B cell (primary cell): ENCODE measurements around the gene FGA. TPM values are rescaled to one million over a fixed set of nuclear protein-coding genes. Genes with fewer than 3 reads are reported as not detected.

Source experiments
- ATAC-seq: fragments of 200-7000 bp; cut with Tn5 transposase; one replicate; pipeline ENCODE4 v1.10.0; 2021; ENCODE audit warnings: low read depth, mild to moderate bottlenecking, moderate number of reproducible peaks, moderate library complexity
- CTCF ChIA-PET: fragments of 350-600 bp; sonication (Branson Sonifier 250); formaldehyde crosslinking; loops from one replicate; lab custom pipeline; 2021; ENCODE audit warnings: antibody characterized with exemption, inconsistent platforms; lab: Charles Lee
- POLR2A ChIA-PET: fragments of 350-600 bp; sonication (Branson Sonifier 250); formaldehyde crosslinking; loops from one replicate; lab custom pipeline; 2021; ENCODE audit warnings: antibody characterized with exemption; lab: Charles Lee
- DNase-seq: peaks from one replicate; pipeline ENCODE4 v3.0.0; 2013
- H2AFZ ChIP-seq: 2 replicates; pipeline ENCODE4 v1.6.1; 2012; ENCODE audit warnings: mild to moderate bottlenecking, low read depth, low read length; ENCODE audit not compliant: insufficient read depth, poor library complexity, severe bottlenecking
- H3K27ac ChIP-seq, 2 donors: 1 replicate in 1 of 2; 2 replicates in 1 of 2; pipeline ENCODE4 v1.5.1; 2012 to 2013; ENCODE audit warnings: low read length in 2 of 2, mild to moderate bottlenecking in 2 of 2, moderate library complexity in 1 of 2
- H3K27me3 ChIP-seq, 4 experiments: fragments of 200-600 bp in 1 of 4; sonication (generic) in 1 of 4; replicated peaks in 1 of 4; 1 replicate in 2 of 4; 2 replicates in 2 of 4; pipeline versions ENCODE4 v1.6.1 to v1.7.0; 2013 to 2016; ENCODE audit warnings: low read length in 3 of 4, mild to moderate bottlenecking in 2 of 4, mixed read lengths in 1 of 4, moderate library complexity in 1 of 4; ENCODE audit not compliant: insufficient read depth in 4 of 4, control insufficient read depth in 3 of 4; ENCODE audit errors: control extremely low read depth in 1 of 4
- H3K36me3 ChIP-seq, 2 experiments: replicated peaks in 1 of 2; 1 replicate in 1 of 2; 2 replicates in 1 of 2; pipeline versions ENCODE4 v1.6.1 to v1.7.1; 2013; ENCODE audit warnings: low read length in 1 of 2; ENCODE audit not compliant: insufficient read depth in 2 of 2, control insufficient read depth in 1 of 2; ENCODE audit errors: control extremely low read depth in 1 of 2, extremely low read depth in 1 of 2
- H3K4me1 ChIP-seq, 2 donors: fragments of 200-600 bp in 1 of 2; sonication (generic) in 1 of 2; 1 replicate in 1 of 2; 2 replicates in 1 of 2; pipeline versions ENCODE4 v1.5.1 to v1.6.1; 2013 to 2017; ENCODE audit warnings: low read length in 2 of 2; ENCODE audit not compliant: control insufficient read depth in 2 of 2, insufficient read depth in 2 of 2
- H3K4me2 ChIP-seq: replicated peaks from 2 replicates; pipeline ENCODE3; 2012; ENCODE audit warnings: mild to moderate bottlenecking, low read depth, low read length; ENCODE audit not compliant: poor library complexity, severe bottlenecking
- H3K4me3 ChIP-seq, 5 experiments: fragments of 200-600 bp in 1 of 5; sonication (generic) in 1 of 5; 1 replicate in 3 of 5; 2 replicates in 2 of 5; pipeline versions ENCODE4 v1.5.1 to v1.7.0; 2011 to 2016; ENCODE audit warnings: low read length in 4 of 5, mild to moderate bottlenecking in 4 of 5, low read depth in 2 of 5, control low read depth in 1 of 5, moderate library complexity in 1 of 5; ENCODE audit not compliant: insufficient read depth in 1 of 5; ENCODE audit errors: control extremely low read depth in 1 of 5, extremely low read depth in 1 of 5
- H3K79me2 ChIP-seq: fragments of 200-600 bp; sonication (generic); one replicate; pipeline ENCODE4 v1.6.0; 2016; ENCODE audit warnings: low read length; ENCODE audit not compliant: control insufficient read depth, insufficient read depth
- H3K9ac ChIP-seq: fragments of 200-600 bp; sonication (generic); 2 replicates; pipeline ENCODE4 v1.6.1; 2017; ENCODE audit warnings: mild to moderate bottlenecking, low read length, moderate library complexity
- H3K9me3 ChIP-seq, 3 donors: one replicate each; pipeline versions ENCODE4 v1.6.1 to v1.7.1; 2013; ENCODE audit warnings: low read length in 2 of 3; ENCODE audit not compliant: control insufficient read depth in 2 of 3, insufficient read depth in 1 of 3; ENCODE audit errors: control extremely low read depth in 1 of 3
- H4K20me1 ChIP-seq: 2 replicates; pipeline ENCODE4 v1.6.0; 2012; ENCODE audit warnings: mild to moderate bottlenecking, low read length; ENCODE audit not compliant: insufficient read depth, control insufficient read depth, poor library complexity, severe bottlenecking
- H3K27ac Mint-ChIP-seq: one replicate; pipeline ENCODE4 v1.8.0; 2021; ENCODE audit warnings: mixed read lengths
- H3K27me3 Mint-ChIP-seq: one replicate; pipeline ENCODE4 v1.8.0; 2021; ENCODE audit warnings: mixed read lengths
- H3K4me1 Mint-ChIP-seq: one replicate; pipeline ENCODE4 v1.8.0; 2021; ENCODE audit warnings: mixed read lengths
- H3K4me3 Mint-ChIP-seq: one replicate; pipeline ENCODE4 v1.8.0; 2021; ENCODE audit warnings: mixed read lengths
- H3K9me3 Mint-ChIP-seq: one replicate; pipeline ENCODE4 v1.8.0; 2022; ENCODE audit warnings: mixed read lengths; ENCODE audit not compliant: insufficient read depth
- EZH2 ChIP-seq: IDR thresholded peaks from 2 replicates; pipeline ENCODE4 v1.6.1; 2012; ENCODE audit warnings: borderline replicate concordance, low read depth, mild to moderate bottlenecking, moderate library complexity, low read length; ENCODE audit not compliant: insufficient read depth, poor library complexity, severe bottlenecking
- WGBS: methylation state at CpG from one replicate; pipeline ENCODE4 v1.1.5; 2013; ENCODE audit warnings: missing lambda C conversion rate; ENCODE audit not compliant: insufficient coverage; 5-methylcytosine and 5-hydroxymethylcytosine counted together
- intact Hi-C: fragments of 100-400 bp; cut with micrococcal nuclease; formaldehyde crosslinking; loops from one replicate; pipeline ENCODE4 v1.10.0; 2022
- polyA plus RNA-seq: library from polyadenylated mRNA; depleted of rRNA; stranded (reverse); fragments of >200 nt; gene quantifications from 2 replicates; pipeline ENCODE4 v1.2.3, GENCODE V29; 2012
- total RNA-seq, 2 donors: library from RNA; stranded (reverse); fragments of 120-200 nt in 1 of 2; gene quantifications; 1 replicate in 1 of 2; 2 replicates in 1 of 2; pipeline versions ENCODE4 v1.2.3 to v1.2.4, GENCODE V29; 2013 to 2022
- TF ChIP-seq, protein P1 (sequence below): fragments of 200-600 bp; IDR thresholded peaks from one replicate; pipeline ENCODE4 v1.8.0; 2022; ENCODE audit warnings: antibody characterized with exemption, mild to moderate bottlenecking

FGA gene
- total and polyA plus RNA-seq, 2 donors (not counting 1 experiment from before 2014, with no cell fraction given) = not detected

DNA sequence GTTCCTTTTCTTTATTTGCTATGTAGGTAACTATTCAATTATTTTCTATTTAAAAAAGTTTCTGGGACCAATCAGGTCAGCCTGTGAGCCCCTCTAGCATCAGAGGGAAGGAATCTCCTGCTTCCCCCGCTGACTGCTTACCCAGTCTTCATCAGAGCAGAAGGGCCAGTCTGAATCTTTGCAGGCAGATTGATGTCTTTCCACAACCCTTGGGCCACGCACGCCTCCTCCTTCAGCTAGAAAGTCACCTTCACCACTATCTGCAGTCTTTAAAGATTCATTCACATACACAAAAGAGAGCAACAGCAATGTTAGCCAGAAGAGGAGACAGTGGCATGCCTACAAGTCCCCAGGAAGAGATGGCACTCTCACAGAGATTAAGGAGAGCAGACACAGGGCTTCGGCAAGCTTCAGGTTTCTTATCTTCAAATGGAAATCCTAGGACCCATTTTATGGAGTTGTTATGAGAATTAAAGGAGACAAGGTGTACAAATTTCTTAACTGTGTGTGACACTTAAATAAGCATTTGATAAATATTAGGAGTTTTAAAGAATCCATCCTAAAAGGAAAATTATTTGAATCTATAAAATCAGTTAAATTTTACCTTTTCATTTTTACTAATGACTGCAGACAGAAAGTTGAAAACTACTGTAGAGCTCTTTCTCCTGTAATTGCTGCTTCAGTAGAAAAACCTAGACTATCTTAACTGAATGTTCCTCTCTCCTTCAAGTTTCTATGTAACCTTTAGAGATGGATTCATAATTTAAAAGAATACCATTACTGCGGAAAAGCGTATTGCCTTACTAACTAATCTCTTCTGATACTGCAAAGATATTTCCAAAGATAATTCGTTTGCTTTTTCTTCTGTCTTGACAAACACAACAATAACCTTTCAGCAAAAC lies 995 bp downstream of the FGA start:
- intact Hi-C loops = no loop called here

DNA sequence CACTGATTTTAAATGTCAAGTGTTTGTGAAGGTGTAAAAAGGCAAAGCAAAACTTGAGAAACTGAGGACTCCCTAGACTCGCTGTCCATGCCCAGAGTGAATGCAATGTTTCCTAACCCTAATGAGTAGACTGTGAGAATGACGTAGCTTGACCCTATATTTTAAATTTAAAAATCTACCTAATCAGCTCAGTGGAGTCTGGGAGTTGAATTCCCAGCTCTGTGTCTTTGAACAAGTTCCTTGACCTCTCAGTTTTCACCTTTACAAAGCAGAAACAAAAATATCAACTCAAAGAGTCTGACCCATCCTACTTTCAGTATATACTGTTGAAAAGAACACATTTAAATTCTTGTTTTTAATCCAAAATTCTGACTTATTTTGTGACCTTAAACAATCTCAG lies 2.3 kb downstream of the FGA start:
- Histone ChIP-seq H3K9ac (no peak overlapping the region), H3K4me1 (no peaks in the 10 kb centered on the region)
- POLR2A ChIA-PET = no interaction called here

More for the DNA sequence above, 995 bp downstream of the FGA start:
- H3K9me3 Mint-ChIP-seq = no peaks in the 10 kb centered on the region
- Histone ChIP-seq H3K9me3 (no peaks in the 10 kb centered on the region), H3K36me3 (no peaks in the 10 kb centered on the region), H3K4me2 (no peak overlapping the region), H3K27me3 (peaks cover 0 to 10% (median 2%) of the 10 kb centered on the region in 4 experiments), H4K20me1 (no peaks in the 10 kb centered on the region), H3K4me3 (no peak overlapping the region), H3K4me1 (no peaks in the 10 kb centered on the region), H3K27ac (no peak overlapping the region), H2AFZ (no peak overlapping the region), H3K79me2 (no peaks in the 10 kb centered on the region), H3K9ac (no peak overlapping the region)
- peaks cover 27% of the 10 kb centered on the region for H3K27me3 Mint-ChIP-seq
- no peak overlapping the region for H3K27ac Mint-ChIP-seq
- no peaks in the 10 kb centered on the region for H3K4me1 Mint-ChIP-seq
- DNase-seq (no peak), ATAC-seq (no peak)
- ChIA-PET POLR2A (no interaction called here), CTCF (no interaction called here)
- no peak overlapping the region for H3K4me3 Mint-ChIP-seq
- TF ChIP-seq EZH2 = no peak
- TF ChIP-seq, protein P1, sequence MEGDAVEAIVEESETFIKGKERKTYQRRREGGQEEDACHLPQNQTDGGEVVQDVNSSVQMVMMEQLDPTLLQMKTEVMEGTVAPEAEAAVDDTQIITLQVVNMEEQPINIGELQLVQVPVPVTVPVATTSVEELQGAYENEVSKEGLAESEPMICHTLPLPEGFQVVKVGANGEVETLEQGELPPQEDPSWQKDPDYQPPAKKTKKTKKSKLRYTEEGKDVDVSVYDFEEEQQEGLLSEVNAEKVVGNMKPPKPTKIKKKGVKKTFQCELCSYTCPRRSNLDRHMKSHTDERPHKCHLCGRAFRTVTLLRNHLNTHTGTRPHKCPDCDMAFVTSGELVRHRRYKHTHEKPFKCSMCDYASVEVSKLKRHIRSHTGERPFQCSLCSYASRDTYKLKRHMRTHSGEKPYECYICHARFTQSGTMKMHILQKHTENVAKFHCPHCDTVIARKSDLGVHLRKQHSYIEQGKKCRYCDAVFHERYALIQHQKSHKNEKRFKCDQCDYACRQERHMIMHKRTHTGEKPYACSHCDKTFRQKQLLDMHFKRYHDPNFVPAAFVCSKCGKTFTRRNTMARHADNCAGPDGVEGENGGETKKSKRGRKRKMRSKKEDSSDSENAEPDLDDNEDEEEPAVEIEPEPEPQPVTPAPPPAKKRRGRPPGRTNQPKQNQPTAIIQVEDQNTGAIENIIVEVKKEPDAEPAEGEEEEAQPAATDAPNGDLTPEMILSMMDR = no peak
- 83% methylated on average over 1 of the region's 7 CpGs for WGBS

More for the DNA sequence above, 2.3 kb downstream of the FGA start:
- Mint-ChIP-seq H3K27me3 (peaks cover 27% of the 10 kb centered on the region), H3K4me3 (no peak overlapping the region), H3K27ac (no peak overlapping the region), H3K4me1 (no peaks in the 10 kb centered on the region), H3K9me3 (no peaks in the 10 kb centered on the region)
- no peaks in the 10 kb centered on the region for H3K9me3 ChIP-seq
- CTCF ChIA-PET = no interaction called here
- no peak overlapping the region for H3K4me2 ChIP-seq
- H3K27ac ChIP-seq = no peak overlapping the region
- no peak overlapping the region for H3K4me3 ChIP-seq
- TF ChIP-seq EZH2 = no peak
- no peaks in the 10 kb centered on the region for H4K20me1 ChIP-seq
- no peaks in the 10 kb centered on the region for H3K36me3 ChIP-seq
- ATAC-seq (no peak), DNase-seq (no peak)
- no peak overlapping the region for H2AFZ ChIP-seq
- H3K79me2 ChIP-seq = no peaks in the 10 kb centered on the region
- intact Hi-C loops = no loop called here
- peaks cover 0 to 12% (median 2%) of the 10 kb centered on the region in 4 experiments for H3K27me3 ChIP-seq
- no CpG with 5 or more reads among the region's 2 CpGs for WGBS
